Measurements from ENCODE around the gene SMIM5. TPM values are rescaled to one million over a fixed set of nuclear protein-coding genes. Genes with fewer than 3 reads are reported as not detected.

Gene SMIM5
- total and polyA plus RNA-seq, 8 donors = 0.58 to 29.5 (median 7.9) TPM; not detected in 2

- 43 to 62% (median 51%) methylated on average over 17 to 20 of the region's 20 CpGs for WGBS, 5 donors
- H3K4me1 ChIP-seq = peaks cover 53 to 72% (median 67%) of the 10 kb centered on the region in 4 donors
- H3K9me3 ChIP-seq = no peaks in the 10 kb centered on the region
- intact Hi-C loops (cut with DNase I; ENCODE audit: low total_unique reads) = loop anchor here (5.0 kb wide), 1 partner anchor 112 kb away; no protein-coding TSS in a partner anchor
- no peaks in the 10 kb centered on the region for H3K27me3 ChIP-seq
- peak overlapping the region; percentile 24 to 44 (median 34) for H3K4me3 ChIP-seq
- no peak for TF ChIP-seq CTCF (IDR thresholded peaks at IDR 0.05)
- no peak for TF ChIP-seq EP300 (IDR thresholded peaks at IDR 0.05)
- no peak for TF ChIP-seq POLR2A (IDR thresholded peaks at IDR 0.05)
- TF ChIP-seq POLR2AphosphoS5 (IDR thresholded peaks at IDR 0.05) = no peak
- peak overlapping the region; percentile 87 to 96 (median 89) for H3K27ac ChIP-seq
- peaks cover 0 to 27% (median 25%) of the 10 kb centered on the region in 4 donors for H3K36me3 ChIP-seq
- DNase-seq = no peak
Observed at GRCh38 chr17:75634754-75635609, 1.7 kb downstream of the SMIM5 start.

DNA sequence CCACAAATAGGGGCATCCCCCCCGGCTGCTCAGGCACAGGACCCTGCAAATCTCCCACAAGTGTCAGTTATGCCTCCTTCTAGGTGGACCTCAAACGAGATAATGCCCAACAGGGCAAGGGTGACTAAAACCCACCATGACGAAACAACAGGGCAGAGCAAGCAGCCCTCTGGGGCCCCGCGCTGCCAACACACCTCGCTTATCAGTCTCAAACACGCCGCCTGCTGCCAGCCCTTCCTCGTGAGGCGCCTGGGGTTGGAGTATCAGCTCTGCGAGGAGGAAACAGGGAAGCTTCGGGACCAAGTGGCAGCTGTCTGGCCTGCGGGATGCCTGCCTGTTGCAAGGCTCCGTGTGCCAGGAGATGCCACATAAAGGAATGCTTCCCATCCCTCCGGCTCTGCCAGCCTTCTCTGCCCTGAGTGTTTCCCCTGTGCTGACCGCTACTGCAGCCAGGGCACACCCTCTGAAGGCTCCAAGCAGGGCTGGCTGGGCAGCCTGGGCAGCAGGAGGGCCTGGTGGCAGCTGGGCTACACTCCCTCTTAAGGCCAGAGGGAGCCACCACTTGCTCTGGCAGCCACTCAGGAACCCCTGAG is 2.5 kb downstream of the SMIM5 start:
- Histone ChIP-seq H3K4me1 (peaks cover 59 to 80% (median 74%) of the 10 kb centered on the region in 4 donors), H3K36me3 (peaks cover 0 to 27% (median 21%) of the 10 kb centered on the region in 4 donors), H3K27ac (peak overlapping the region; percentile 87 to 96 (median 89)), H3K9me3 (no peaks in the 10 kb centered on the region), H3K4me3 (peak overlapping the region in 3 of 4 donors; percentile 24 to 44 (median 36)), H3K27me3 (no peaks in the 10 kb centered on the region)
- TF ChIP-seq POLR2AphosphoS5 (IDR thresholded peaks at IDR 0.05) (peak in 2 of 3 donors; percentile 79 to 90), CTCF (IDR thresholded peaks at IDR 0.05) (peak in 1 of 7 experiments; percentile 7), EP300 (IDR thresholded peaks at IDR 0.05) (no peak), POLR2A (IDR thresholded peaks at IDR 0.05) (peak in 2 of 4 donors; percentile 8 to 47)
- 33 to 54% (median 42%) methylated on average over 5 to 16 of the region's 16 CpGs for WGBS, 5 donors
- DNase-seq = peak; percentile 92 to 93
- intact Hi-C loops (cut with DNase I; ENCODE audit: low total_unique reads) = no loop called here

DNA sequence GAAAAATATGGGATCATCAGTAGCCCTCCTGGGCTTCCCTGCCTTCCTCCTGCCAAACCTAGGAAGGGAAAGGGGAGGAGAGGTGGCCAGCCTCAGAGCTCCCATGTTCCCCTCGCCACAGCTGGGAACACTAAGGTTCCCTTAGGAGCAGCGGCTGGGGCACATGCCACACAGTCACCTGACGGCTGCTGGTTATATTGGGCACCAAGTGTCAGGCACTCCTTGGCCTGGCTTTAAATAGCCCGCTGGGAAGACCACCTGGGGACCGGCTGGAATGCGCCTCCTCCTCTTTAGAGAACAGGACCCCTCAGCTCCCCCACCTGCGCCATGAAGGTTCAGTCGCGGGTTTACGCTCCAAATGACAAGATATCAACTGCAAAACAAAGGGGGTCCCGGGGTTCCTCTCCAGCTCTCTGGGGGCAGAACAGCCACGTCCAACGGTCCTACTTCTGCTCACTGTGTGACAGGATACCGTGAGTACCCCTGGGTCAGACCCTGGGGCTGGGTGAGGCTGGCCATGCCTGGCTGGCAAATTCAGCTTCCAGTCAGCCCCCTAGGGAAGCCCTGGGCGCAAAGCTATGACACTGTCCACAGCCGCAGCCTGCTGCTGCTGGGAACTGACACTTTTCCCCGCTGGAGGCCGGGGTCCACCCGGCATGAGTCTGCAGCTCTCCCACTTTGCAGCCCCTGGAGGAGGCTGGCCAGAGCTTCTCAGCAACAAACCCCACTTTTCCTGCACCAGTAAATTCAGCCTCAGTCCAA is 3.3 kb downstream of the SMIM5 start:
- peak in 1 of 2 donors; percentile 62 for DNase-seq
- intact Hi-C loops (cut with DNase I; ENCODE audit: low total_unique reads) = no loop called here
- H3K27ac ChIP-seq = peak overlapping the region; percentile 87 to 96 (median 89)

More for the DNA sequence above, 3.3 kb downstream of the SMIM5 start:
- Histone ChIP-seq H3K36me3 (peaks cover 0 to 26% (median 20%) of the 10 kb centered on the region in 4 donors), H3K4me3 (peak overlapping the region in 1 of 4 donors; percentile 22), H3K9me3 (no peaks in the 10 kb centered on the region), H3K27me3 (no peaks in the 10 kb centered on the region), H3K4me1 (peaks cover 63 to 88% (median 82%) of the 10 kb centered on the region in 4 donors)
- TF ChIP-seq CTCF (IDR thresholded peaks at IDR 0.05) = no peak
- no peak for TF ChIP-seq POLR2A (IDR thresholded peaks at IDR 0.05)
- no peak for TF ChIP-seq EP300 (IDR thresholded peaks at IDR 0.05)
- TF ChIP-seq POLR2AphosphoS5 (IDR thresholded peaks at IDR 0.05) = no peak
- 57 to 81% (median 63%) methylated on average over 15 to 19 of the region's 19 CpGs for WGBS, 5 donors
